Mesendoderm (in vitro differentiated cells): ENCODE results near the gene GRID2.

Experiments used
- DNase-seq: peaks from one replicate; pipeline ENCODE4 v3.0.0; 2013
- H2AK5ac ChIP-seq: 2 replicates; pipeline ENCODE4 v1.6.1; 2013; ENCODE audit warnings: low read length, inconsistent platforms
- H2BK120ac ChIP-seq: 2 replicates; pipeline ENCODE4 v1.6.1; 2013; ENCODE audit warnings: low read depth, mild to moderate bottlenecking, low read length, moderate library complexity, mixed read lengths
- H2BK15ac ChIP-seq: replicated peaks from 2 replicates; pipeline ENCODE4 v1.6.1; 2013; ENCODE audit warnings: low read depth, mild to moderate bottlenecking, moderate library complexity
- H2BK5ac ChIP-seq: 2 replicates; pipeline ENCODE4 v1.6.1; 2013; ENCODE audit warnings: low read length, inconsistent platforms
- H3K18ac ChIP-seq: 2 replicates; pipeline ENCODE4 v1.6.1; 2013; ENCODE audit warnings: mild to moderate bottlenecking, low read length, mixed read lengths
- H3K23ac ChIP-seq: one replicate; pipeline ENCODE4 v1.6.1; 2013; ENCODE audit warnings: low read length
- H3K27ac ChIP-seq: 2 replicates; pipeline ENCODE4 v1.5.1; 2013; ENCODE audit warnings: low read depth, mild to moderate bottlenecking, inconsistent platforms, low read length, moderate library complexity
- H3K27me3 ChIP-seq: 2 replicates; pipeline ENCODE4 v1.6.1; 2013; ENCODE audit warnings: low read length, control low read depth, mild to moderate bottlenecking, inconsistent platforms; ENCODE audit not compliant: insufficient read depth, poor library complexity
- H3K36me3 ChIP-seq: 2 replicates; pipeline ENCODE4 v1.6.1; 2013; ENCODE audit warnings: low read length, inconsistent platforms; ENCODE audit not compliant: control insufficient read depth, insufficient read depth
- H3K4ac ChIP-seq: one replicate; pipeline ENCODE4 v1.6.1; 2013; ENCODE audit warnings: low read depth, mild to moderate bottlenecking, low read length, moderate library complexity
- H3K4me1 ChIP-seq: 2 replicates; pipeline ENCODE4 v1.6.1; 2013; ENCODE audit warnings: low read depth, low read length, inconsistent platforms; ENCODE audit not compliant: control insufficient read depth
- H3K4me2 ChIP-seq: 2 replicates; pipeline ENCODE4 v1.6.1; 2013; ENCODE audit warnings: low read length
- H3K4me3 ChIP-seq: 2 replicates; pipeline ENCODE4 v1.5.1; 2013; ENCODE audit warnings: mild to moderate bottlenecking, low read length
- H3K56ac ChIP-seq: one replicate; pipeline ENCODE4 v1.6.1; 2013; ENCODE audit warnings: low read length
- H3K79me1 ChIP-seq: 2 replicates; pipeline ENCODE4 v1.6.1; 2013; ENCODE audit warnings: low read length, inconsistent platforms
- H3K79me2 ChIP-seq: 2 replicates; pipeline ENCODE4 v1.6.1; 2013; ENCODE audit warnings: mild to moderate bottlenecking, low read length; ENCODE audit not compliant: control insufficient read depth, insufficient read depth
- H3K9ac ChIP-seq: 2 replicates; pipeline ENCODE4 v1.6.1; 2013; ENCODE audit warnings: low read length, inconsistent platforms
- H4K5ac ChIP-seq: one replicate; pipeline ENCODE4 v1.6.1; 2013; ENCODE audit warnings: low read length
- H4K8ac ChIP-seq: one replicate; pipeline ENCODE4 v1.6.1; 2013; ENCODE audit warnings: low read depth, mild to moderate bottlenecking, control low read depth, low read length, moderate library complexity
- WGBS: extraction: QIAGEN DNeasy Blood & Tissue Kit; methylation state at CpG from one replicate; pipeline ENCODE4 v1.1.7; 2013; ENCODE audit warnings: low lambda C conversion rate, missing lambda C conversion rate; ENCODE audit not compliant: insufficient coverage; ENCODE audit errors: extremely low coverage; 5-methylcytosine and 5-hydroxymethylcytosine counted together

The GRID2 gene

DNA sequence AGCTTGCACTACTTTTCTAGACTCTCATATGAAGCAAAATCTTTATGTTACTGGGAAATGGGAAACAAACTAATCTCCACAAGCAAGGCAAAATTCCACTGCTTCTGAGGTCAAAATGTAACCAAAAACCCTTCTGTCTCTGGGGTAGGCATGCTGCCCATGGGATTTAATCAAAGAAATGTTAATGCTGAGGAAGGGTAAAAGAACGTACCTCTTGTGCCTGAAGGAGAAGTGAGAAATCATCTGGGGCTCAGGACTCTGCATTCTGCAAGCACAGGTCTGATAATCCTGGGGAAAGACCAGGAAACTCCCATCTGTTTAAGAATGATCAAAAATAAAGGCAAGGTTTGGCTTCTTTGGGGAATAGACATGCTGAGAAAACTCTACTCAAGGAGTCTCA, 184.7 kb downstream of the GRID2 start:
- Histone ChIP-seq H2BK5ac (no peak overlapping the region), H2BK15ac (no peak overlapping the region), H3K27ac (no peak overlapping the region)

DNA sequence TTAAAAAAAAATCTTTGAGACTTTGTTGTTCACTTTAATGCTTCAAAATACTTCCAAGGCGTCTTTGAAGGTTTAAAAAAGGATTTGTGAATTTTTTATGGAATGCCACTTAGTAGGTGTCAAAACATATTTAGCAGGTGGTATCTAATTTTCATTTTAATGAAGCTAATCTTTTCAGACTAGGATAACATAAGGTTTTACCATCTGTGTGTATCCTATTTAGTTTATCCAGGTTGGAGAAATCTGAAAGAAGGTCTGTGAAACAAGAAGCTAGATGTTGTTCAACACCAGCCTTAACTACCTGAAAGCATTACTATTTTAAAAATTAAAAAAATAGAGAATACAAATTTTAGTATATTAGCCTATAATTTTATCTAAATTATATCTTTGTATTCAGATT, 193.4 kb downstream of the GRID2 start:
- WGBS = no CpG with 5 or more reads among the region's 1 CpG
- Histone ChIP-seq H3K27ac (no peak overlapping the region), H3K36me3 (no peaks in the 10 kb centered on the region), H4K8ac (no peak overlapping the region), H3K4me2 (no peak overlapping the region), H3K9ac (no peak overlapping the region), H3K79me2 (peaks cover 18% of the 10 kb centered on the region), H3K4ac (no peak overlapping the region), H3K4me3 (no peak overlapping the region), H3K56ac (no peak overlapping the region), H3K79me1 (peaks cover 2% of the 10 kb centered on the region), H3K23ac (no peak overlapping the region), H3K4me1 (peaks cover 6% of the 10 kb centered on the region), H2BK15ac (no peak overlapping the region), H3K18ac (no peak overlapping the region), H2BK120ac (no peak overlapping the region), H4K5ac (no peak overlapping the region), H2AK5ac (no peak overlapping the region), H2BK5ac (no peak overlapping the region), H3K27me3 (no peaks in the 10 kb centered on the region)
- no peak for DNase-seq

More for the DNA sequence above, 184.7 kb downstream of the GRID2 start:
- H3K79me1 ChIP-seq = no peaks in the 10 kb centered on the region
- no peak overlapping the region for H3K4ac ChIP-seq
- peak; percentile 43 for DNase-seq
- peak overlapping the region; percentile 11 for H3K56ac ChIP-seq
- peaks cover 6% of the 10 kb centered on the region for H3K4me1 ChIP-seq
- WGBS = no CpG with 5 or more reads among the region's 1 CpG
- no peak overlapping the region for H3K18ac ChIP-seq
- no peak overlapping the region for H2BK120ac ChIP-seq
- peaks cover 23% of the 10 kb centered on the region for H3K79me2 ChIP-seq
- H3K9ac ChIP-seq = no peak overlapping the region
- no peak overlapping the region for H2AK5ac ChIP-seq
- no peak overlapping the region for H3K4me2 ChIP-seq
- no peaks in the 10 kb centered on the region for H3K36me3 ChIP-seq
- no peak overlapping the region for H4K5ac ChIP-seq
- no peak overlapping the region for H3K23ac ChIP-seq
- H3K27me3 ChIP-seq = no peaks in the 10 kb centered on the region
- no peak overlapping the region for H4K8ac ChIP-seq
- H3K4me3 ChIP-seq = no peak overlapping the region

DNA sequence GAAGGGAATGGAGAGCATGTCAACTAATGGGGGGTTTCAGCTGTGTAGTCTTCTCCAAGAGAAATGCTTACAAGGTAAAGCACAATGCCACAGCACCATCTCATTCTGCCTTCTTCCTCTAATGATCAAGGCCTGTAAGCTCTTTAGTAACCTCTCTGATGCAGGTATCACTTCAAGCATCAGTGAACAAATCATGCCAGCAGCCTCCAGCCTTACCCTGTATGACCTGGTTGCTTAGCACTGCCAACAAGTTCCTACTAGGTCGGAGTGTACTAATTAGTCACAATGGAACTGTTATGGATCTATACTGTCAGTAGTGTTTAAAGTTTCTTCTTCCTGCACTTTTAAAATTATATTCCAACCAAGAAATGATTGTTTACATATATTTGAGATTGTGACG, 197.7 kb downstream of the GRID2 start:
- H3K4me3 ChIP-seq = no peak overlapping the region
- H4K8ac ChIP-seq = no peak overlapping the region
- no peak overlapping the region for H2BK15ac ChIP-seq
- H2BK5ac ChIP-seq = no peak overlapping the region
- peak; percentile 34 for DNase-seq
- H2AK5ac ChIP-seq = no peak overlapping the region
- WGBS = no CpG with 5 or more reads among the region's 2 CpGs
- no peak overlapping the region for H3K4me2 ChIP-seq
- H3K79me1 ChIP-seq = peaks cover 2% of the 10 kb centered on the region
- H3K4me1 ChIP-seq = peaks cover 8% of the 10 kb centered on the region
- no peak overlapping the region for H3K56ac ChIP-seq
- H3K79me2 ChIP-seq = peaks cover 22% of the 10 kb centered on the region
- H4K5ac ChIP-seq = no peak overlapping the region
- H3K27me3 ChIP-seq = no peaks in the 10 kb centered on the region
- H3K36me3 ChIP-seq = no peaks in the 10 kb centered on the region
- no peak overlapping the region for H3K9ac ChIP-seq
- H3K18ac ChIP-seq = no peak overlapping the region
- H3K23ac ChIP-seq = no peak overlapping the region
- H2BK120ac ChIP-seq = no peak overlapping the region
- no peak overlapping the region for H3K27ac ChIP-seq
- no peak overlapping the region for H3K4ac ChIP-seq

DNA sequence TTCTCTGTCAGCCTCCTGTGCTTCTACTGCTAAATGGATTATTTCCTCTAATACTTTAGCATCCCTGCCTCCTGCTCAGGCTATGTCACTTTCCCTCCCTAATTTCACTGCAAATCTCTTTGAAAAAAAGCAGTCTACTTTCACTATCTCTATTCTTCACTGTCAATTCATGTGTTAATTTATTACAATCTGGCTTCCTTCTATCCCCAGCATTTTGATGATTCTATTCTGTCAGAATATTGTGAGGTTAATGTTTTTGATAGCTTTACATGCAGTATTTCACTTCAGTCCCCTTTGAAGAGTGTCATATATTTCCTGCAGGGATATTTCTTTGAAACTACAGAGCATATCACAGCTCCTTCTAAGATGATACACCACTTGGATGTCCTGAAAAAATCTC, 203.2 kb downstream of the GRID2 start:
- DNase-seq = no peak
- H3K4ac ChIP-seq = no peak overlapping the region
- H3K79me2 ChIP-seq = peaks cover 35% of the 10 kb centered on the region
- no peak overlapping the region for H3K4me3 ChIP-seq
- H3K36me3 ChIP-seq = no peaks in the 10 kb centered on the region
- no peak overlapping the region for H2BK15ac ChIP-seq
- H3K23ac ChIP-seq = no peak overlapping the region
- no peak overlapping the region for H3K18ac ChIP-seq
- H4K8ac ChIP-seq = no peak overlapping the region
- no peak overlapping the region for H3K56ac ChIP-seq
- H2BK5ac ChIP-seq = no peak overlapping the region
- no peak overlapping the region for H3K9ac ChIP-seq
- no peak overlapping the region for H2AK5ac ChIP-seq
- H4K5ac ChIP-seq = no peak overlapping the region
- H2BK120ac ChIP-seq = no peak overlapping the region
- H3K4me1 ChIP-seq = peaks cover 2% of the 10 kb centered on the region
- H3K27me3 ChIP-seq = no peaks in the 10 kb centered on the region
- peaks cover 2% of the 10 kb centered on the region for H3K79me1 ChIP-seq
- H3K4me2 ChIP-seq = no peak overlapping the region
- H3K27ac ChIP-seq = no peak overlapping the region

- Histone ChIP-seq H2BK15ac (no peak overlapping the region), H2BK5ac (no peak overlapping the region), H3K18ac (no peak overlapping the region), H3K36me3 (no peaks in the 10 kb centered on the region), H3K4me3 (no peak overlapping the region), H3K23ac (no peak overlapping the region), H3K79me1 (peaks cover 2% of the 10 kb centered on the region), H3K27ac (no peak overlapping the region), H3K9ac (no peak overlapping the region), H3K56ac (peak overlapping the region; percentile 8), H3K4me1 (peaks cover 2% of the 10 kb centered on the region), H3K4me2 (no peak overlapping the region), H2AK5ac (no peak overlapping the region), H2BK120ac (no peak overlapping the region), H4K5ac (no peak overlapping the region), H3K79me2 (peaks cover 27% of the 10 kb centered on the region), H3K4ac (no peak overlapping the region), H3K27me3 (no peaks in the 10 kb centered on the region), H4K8ac (no peak overlapping the region)
- no CpG with 5 or more reads among the region's 1 CpG for WGBS
- no peak for DNase-seq
These were observed 210.9 kb downstream of the GRID2 start for GRCh38 chr4:92514627-92515026.

DNA sequence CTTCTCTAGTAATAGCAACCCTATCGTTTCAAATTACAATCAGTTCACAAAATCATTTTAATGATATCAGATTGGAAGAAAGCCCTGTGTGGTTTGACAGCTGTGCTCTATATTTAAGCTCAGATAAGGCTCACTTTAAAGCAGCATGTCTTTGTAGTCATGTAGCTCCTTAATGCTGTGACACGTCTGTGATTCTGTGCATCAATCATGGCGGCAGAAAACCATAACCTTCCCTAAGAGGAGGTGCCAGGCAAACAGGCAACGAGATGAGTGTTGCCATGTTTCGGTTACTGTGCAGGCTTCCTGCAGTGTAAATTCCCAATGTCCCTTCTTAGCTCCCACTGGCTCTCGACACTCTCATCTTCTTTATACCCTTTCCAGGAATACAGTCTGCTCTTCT, 212.7 kb downstream of the GRID2 start:
- no peak overlapping the region for H3K4me2 ChIP-seq
- H3K9ac ChIP-seq = no peak overlapping the region
- H3K4me1 ChIP-seq = peaks cover 2% of the 10 kb centered on the region
- H3K18ac ChIP-seq = no peak overlapping the region
- no peaks in the 10 kb centered on the region for H3K36me3 ChIP-seq
- H3K79me1 ChIP-seq = peaks cover 2% of the 10 kb centered on the region
- H2AK5ac ChIP-seq = no peak overlapping the region
- H3K23ac ChIP-seq = no peak overlapping the region
- no peak overlapping the region for H3K27ac ChIP-seq
- H3K27me3 ChIP-seq = no peaks in the 10 kb centered on the region
- H2BK5ac ChIP-seq = peak overlapping the region; percentile 10
- peaks cover 16% of the 10 kb centered on the region for H3K79me2 ChIP-seq
- peak overlapping the region; percentile 6 for H3K56ac ChIP-seq
- no peak overlapping the region for H4K5ac ChIP-seq
- peak overlapping the region; percentile 48 for H3K4ac ChIP-seq
- no peak overlapping the region for H2BK15ac ChIP-seq
- no peak for DNase-seq
- no peak overlapping the region for H2BK120ac ChIP-seq
- H3K4me3 ChIP-seq = no peak overlapping the region
- no peak overlapping the region for H4K8ac ChIP-seq
- no CpG with 5 or more reads among the region's 6 CpGs for WGBS
